ENCODE data around the gene SH3GL3.

Gene SH3GL3

DNA sequence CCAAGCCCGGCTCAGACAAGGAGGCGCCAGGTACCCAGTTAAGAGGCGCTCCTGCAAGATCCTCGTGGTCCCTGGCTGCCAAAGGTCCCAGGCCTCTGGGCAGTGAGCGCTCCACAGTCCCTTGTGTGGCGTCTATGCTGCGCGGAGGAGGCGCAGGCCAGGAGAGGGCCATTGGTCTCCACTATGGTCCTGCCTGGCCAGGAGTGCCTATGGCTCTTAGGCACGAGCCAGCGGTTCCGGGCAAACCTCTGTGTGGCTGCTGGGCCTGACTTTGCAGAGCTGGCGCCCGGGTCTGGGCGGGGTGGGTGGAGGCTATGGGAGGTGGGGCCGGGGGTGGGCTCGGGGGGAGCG, 206.1 kb downstream of the SH3GL3 start:
- Histone ChIP-seq H3K27me3 (ENCODE audit: control insufficient read depth, insufficient read depth, low read length) (peaks cover 23% of the 10 kb centered on the region), H3K4me3 (ENCODE audit: low read length) (no peak overlapping the region), H3K9ac (ENCODE audit: low read length) (no peak overlapping the region)

DNA sequence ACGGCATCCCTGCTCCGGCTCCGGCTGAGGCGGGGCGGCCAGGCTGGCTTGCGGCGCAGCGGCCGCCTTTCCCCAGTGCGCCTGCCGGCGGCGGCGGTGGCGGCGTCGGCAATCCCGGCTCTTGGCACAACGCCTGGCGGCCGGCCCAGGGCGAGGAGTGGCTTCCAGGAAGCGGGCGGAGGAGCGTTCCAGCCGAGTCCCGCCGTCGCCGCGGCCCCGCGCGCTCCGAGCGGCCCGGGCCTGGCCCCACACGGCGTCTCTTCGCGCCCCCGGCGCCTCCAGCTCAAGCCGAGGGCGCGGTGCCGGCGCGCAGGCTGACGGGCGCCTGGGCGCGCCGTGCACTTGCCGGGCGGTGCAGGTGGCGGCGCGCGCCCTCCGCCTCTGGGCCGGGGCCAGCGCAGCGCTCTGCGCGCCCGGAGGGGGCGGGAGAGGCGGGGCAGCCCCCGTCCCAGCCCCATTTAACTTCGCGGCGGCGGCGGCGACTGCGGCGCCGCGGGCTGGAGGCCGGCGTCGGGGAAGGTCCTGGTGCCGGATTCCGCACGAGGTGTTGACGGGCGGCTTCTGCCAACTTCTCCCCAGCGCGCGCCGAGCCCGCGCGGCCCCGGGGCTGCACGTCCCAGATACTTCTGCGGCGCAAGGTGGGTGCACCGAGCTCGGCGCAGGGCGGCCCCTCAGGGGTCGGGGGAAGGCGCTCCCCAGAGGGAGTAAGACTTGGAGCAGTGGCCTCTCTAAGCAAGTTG, 206.7 kb downstream of the SH3GL3 start, which contains the start of gene ADAMTSL3:
Gene ADAMTSL3 (plus strand): TSS at position 485 of the 740 bp plus-strand sequence. CDS start 1,639 bp downstream, outside the sequence.
- H3K36me3 ChIP-seq (ENCODE audit: control insufficient read depth, insufficient read depth, low read length) = no peaks in the 10 kb centered on the region
- peaks cover 23% of the 10 kb centered on the region for H3K27me3 ChIP-seq (ENCODE audit: control insufficient read depth, insufficient read depth, low read length)
- H3K9ac ChIP-seq (ENCODE audit: low read length) = no peak within 1 kb of the TSS
- no peak within 1 kb of the TSS for H3K4me3 ChIP-seq (ENCODE audit: low read length)
- H3K9me3 ChIP-seq (ENCODE audit: control insufficient read depth, low read length) = no peaks in the 10 kb centered on the region
- no peaks in the 10 kb centered on the region for H3K4me1 ChIP-seq (ENCODE audit: control insufficient read depth, insufficient read depth, low read length)

More for the DNA sequence above, 206.1 kb downstream of the SH3GL3 start:
- Histone ChIP-seq H3K36me3 (ENCODE audit: control insufficient read depth, insufficient read depth, low read length) (no peaks in the 10 kb centered on the region), H3K9me3 (ENCODE audit: control insufficient read depth, low read length) (no peaks in the 10 kb centered on the region), H3K4me1 (ENCODE audit: control insufficient read depth, insufficient read depth, low read length) (no peaks in the 10 kb centered on the region)

DNA sequence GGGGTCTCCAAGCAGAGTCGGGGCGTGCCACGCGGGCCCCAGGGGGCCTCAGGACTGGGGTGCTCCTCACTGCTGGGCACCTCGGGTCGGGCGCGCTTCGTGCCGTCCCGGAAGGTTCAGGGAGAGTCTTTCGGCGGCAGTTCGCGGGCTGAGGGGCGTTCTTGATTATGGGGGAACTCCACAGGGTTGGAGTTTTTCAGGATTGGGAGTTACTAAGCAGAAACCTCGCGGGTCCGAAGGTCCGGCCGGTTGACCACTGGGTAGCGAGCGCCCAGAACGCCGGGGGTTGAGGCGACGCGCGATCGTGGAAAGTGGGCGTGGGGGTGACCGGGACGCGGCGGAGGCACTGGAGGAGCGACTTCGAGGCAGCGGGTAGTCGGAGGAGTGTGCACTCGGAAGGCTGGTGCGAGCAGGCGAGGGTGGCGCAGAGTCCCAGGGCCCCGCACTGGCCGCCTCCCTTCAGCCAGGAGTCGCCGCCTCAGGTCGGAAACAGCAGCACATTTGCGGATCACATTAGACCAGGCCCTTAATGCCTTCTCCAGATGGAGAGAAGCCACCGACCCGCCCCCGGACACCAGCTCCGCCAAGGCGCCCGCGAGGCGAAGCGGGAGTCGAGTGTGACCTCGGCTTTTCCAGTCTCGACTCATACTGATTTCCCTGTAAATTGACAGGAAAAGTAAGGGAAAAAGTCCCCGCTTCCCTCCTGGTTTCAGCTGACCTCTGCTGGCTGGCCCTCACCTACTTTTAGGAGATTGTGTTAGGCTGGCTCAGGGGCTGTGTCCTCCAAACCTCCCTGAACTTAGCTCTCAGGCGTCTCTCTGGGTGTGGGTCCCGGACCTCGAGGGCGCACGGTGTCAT, 207.5 kb downstream of the SH3GL3 start:
- no peak overlapping the region for H3K9ac ChIP-seq (ENCODE audit: low read length)
- peaks cover 23% of the 10 kb centered on the region for H3K27me3 ChIP-seq (ENCODE audit: control insufficient read depth, insufficient read depth, low read length)
- H3K36me3 ChIP-seq (ENCODE audit: control insufficient read depth, insufficient read depth, low read length) = no peaks in the 10 kb centered on the region
- no peaks in the 10 kb centered on the region for H3K9me3 ChIP-seq (ENCODE audit: control insufficient read depth, low read length)
- H3K4me1 ChIP-seq (ENCODE audit: control insufficient read depth, insufficient read depth, low read length) = no peaks in the 10 kb centered on the region
- H3K4me3 ChIP-seq (ENCODE audit: low read length) = no peak overlapping the region

DNA sequence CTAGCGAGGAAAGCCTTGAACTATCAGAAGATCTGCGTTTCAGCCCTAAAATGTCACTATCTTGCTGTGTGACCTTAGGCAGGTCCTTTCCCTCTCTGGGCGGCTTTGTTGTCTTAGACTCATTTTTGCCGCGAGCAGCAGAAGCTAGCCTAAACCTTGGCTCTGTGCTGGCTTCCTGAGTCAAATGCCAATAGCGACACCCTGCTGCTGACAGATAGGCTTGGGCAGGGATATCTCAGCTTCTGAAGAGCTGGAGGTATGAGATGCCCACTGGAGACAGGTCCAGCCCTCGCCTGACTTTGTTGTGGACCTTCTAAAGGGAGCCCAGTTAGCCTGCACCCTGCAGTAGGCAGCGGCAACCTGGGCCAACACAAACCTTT, 208.1 kb downstream of the SH3GL3 start:
- no peak overlapping the region for H3K9ac ChIP-seq (ENCODE audit: low read length)
- H3K27me3 ChIP-seq (ENCODE audit: control insufficient read depth, insufficient read depth, low read length) = peaks cover 22% of the 10 kb centered on the region
- no peaks in the 10 kb centered on the region for H3K9me3 ChIP-seq (ENCODE audit: control insufficient read depth, low read length)
- H3K4me3 ChIP-seq (ENCODE audit: low read length) = no peak overlapping the region
- no peaks in the 10 kb centered on the region for H3K4me1 ChIP-seq (ENCODE audit: control insufficient read depth, insufficient read depth, low read length)
- no peaks in the 10 kb centered on the region for H3K36me3 ChIP-seq (ENCODE audit: control insufficient read depth, insufficient read depth, low read length)

DNA sequence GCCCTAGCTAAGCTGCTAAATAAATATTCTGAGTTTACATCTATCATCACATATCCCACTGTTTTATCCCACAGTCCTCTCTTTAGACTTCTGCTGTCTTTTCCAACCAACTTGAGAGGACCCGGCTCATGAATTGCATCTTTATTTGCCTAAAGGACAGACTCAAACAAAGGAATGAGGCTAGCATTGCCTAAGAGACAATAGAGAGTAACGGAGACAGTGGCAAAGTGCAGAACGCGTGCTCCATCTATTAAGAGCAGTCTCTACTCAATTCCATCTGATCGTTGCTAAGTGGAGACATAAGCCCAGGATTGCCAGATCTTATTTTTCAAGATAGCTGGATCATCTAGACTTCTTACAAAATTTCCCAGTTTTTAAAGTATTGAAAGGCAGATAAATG, 209.1 kb downstream of the SH3GL3 start:
- Histone ChIP-seq H3K27me3 (ENCODE audit: control insufficient read depth, insufficient read depth, low read length) (peaks cover 15% of the 10 kb centered on the region), H3K4me3 (ENCODE audit: low read length) (no peak overlapping the region), H3K9me3 (ENCODE audit: control insufficient read depth, low read length) (no peaks in the 10 kb centered on the region), H3K36me3 (ENCODE audit: control insufficient read depth, insufficient read depth, low read length) (no peaks in the 10 kb centered on the region), H3K9ac (ENCODE audit: low read length) (no peak overlapping the region), H3K4me1 (ENCODE audit: control insufficient read depth, insufficient read depth, low read length) (no peaks in the 10 kb centered on the region)

DNA sequence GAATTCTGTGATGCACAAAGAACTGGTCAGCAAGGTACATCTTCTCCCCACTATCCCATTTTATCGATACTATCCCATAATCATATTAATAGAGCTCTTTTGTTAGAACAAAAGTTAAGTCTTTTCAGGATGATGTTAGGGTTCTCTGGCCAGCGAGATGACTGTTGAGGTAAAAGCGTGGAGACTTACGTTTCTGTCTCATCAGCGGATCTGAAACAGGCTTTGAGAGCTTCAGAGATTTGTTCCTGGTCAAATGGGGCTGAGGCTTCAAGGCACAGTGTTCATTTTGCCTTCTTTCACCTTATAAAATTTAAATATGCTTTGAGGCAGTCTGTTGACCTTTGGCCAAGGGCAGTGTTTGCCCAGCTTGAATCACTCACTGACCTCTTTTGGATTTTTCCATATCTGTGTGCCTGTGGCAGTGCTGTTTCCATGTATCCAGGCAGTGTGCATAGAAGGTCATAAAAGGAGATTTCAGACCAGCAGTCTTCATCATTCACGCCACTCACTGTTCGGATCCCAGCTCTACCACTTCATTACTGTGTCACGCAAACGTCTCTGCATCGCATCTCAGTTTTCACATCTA, 209.9 kb downstream of the SH3GL3 start:
- H3K4me1 ChIP-seq (ENCODE audit: control insufficient read depth, insufficient read depth, low read length) = no peaks in the 10 kb centered on the region
- peaks cover 15% of the 10 kb centered on the region for H3K27me3 ChIP-seq (ENCODE audit: control insufficient read depth, insufficient read depth, low read length)
- H3K36me3 ChIP-seq (ENCODE audit: control insufficient read depth, insufficient read depth, low read length) = no peaks in the 10 kb centered on the region
- H3K9me3 ChIP-seq (ENCODE audit: control insufficient read depth, low read length) = no peaks in the 10 kb centered on the region
- no peak overlapping the region for H3K9ac ChIP-seq (ENCODE audit: low read length)
- H3K4me3 ChIP-seq (ENCODE audit: low read length) = no peak overlapping the region

DNA sequence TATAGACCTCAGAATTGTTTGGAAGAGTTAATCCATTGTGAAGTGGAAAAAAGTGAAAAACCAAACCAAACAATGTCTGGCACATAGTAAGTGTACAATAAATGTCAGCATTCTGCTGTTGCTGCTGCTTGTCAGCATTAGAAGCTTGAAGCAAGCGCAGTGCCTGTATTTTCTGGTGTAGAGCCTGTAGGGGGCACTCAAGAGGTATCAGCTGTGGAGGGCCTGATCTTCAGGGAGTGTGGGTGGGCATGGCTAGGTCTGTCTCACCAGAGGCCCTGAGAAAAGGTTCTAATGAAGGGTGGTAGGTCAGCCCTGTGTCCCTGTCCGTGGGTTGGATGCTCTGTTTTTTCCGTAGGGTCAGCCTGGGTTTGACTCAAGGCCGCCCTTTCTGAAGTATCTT, 210.4 kb downstream of the SH3GL3 start:
- H3K4me1 ChIP-seq (ENCODE audit: control insufficient read depth, insufficient read depth, low read length) = no peaks in the 10 kb centered on the region

DNA sequence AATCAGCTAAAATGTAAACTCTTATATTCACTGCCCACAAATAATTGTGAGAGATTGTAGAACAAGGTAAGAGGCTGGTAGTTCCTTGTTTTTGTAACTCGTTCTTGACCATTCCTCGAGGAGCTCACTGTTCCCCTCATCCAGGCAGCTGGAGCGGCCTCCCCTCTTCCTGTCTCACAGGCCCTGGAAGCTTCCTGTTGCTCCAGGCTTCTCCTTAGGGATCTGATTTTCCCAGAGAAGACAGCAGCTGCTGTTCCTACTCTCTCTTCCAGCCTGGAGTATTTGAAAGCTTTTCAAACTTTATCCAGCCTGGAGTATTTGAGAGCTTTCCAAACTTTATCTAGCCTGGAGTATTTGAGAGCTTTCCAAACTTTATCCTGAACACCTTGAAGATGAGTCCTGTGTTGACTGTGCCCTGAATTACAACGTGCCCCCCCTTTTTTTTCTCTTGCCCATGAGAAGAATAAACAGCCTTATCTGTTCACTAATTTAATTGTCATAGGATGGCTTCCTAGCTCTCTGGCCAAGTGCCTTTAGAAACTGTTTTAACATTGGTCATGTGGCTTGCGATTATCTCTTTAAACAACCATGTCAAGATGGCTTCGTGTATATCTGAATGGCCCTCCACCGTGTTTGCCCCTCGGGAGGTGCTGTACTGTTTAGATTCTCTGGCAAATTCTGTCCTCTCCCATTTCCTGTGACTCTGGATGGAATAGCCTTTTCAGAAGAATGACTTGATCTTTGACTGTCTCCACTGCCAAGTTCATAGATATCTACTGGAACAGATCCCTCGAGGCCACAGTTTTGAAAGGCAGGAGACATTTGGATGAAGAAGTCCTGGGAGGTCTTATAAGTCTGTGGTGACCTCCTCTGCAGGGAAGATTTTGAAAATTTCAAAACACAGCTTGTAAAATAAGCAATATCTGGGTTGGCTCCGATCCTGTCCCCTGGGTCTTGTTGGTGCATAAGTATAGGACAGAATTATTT, 211.6 kb downstream of the SH3GL3 start:
- Histone ChIP-seq H3K4me3 (ENCODE audit: low read length) (no peak overlapping the region), H3K9me3 (ENCODE audit: control insufficient read depth, low read length) (no peaks in the 10 kb centered on the region), H3K4me1 (ENCODE audit: control insufficient read depth, insufficient read depth, low read length) (no peaks in the 10 kb centered on the region), H3K36me3 (ENCODE audit: control insufficient read depth, insufficient read depth, low read length) (no peaks in the 10 kb centered on the region), H3K9ac (ENCODE audit: low read length) (no peak overlapping the region), H3K27me3 (ENCODE audit: control insufficient read depth, insufficient read depth, low read length) (peaks cover 15% of the 10 kb centered on the region)

More for the DNA sequence above, 210.4 kb downstream of the SH3GL3 start:
- Histone ChIP-seq H3K4me3 (ENCODE audit: low read length) (no peak overlapping the region), H3K36me3 (ENCODE audit: control insufficient read depth, insufficient read depth, low read length) (no peaks in the 10 kb centered on the region), H3K9ac (ENCODE audit: low read length) (no peak overlapping the region), H3K27me3 (ENCODE audit: control insufficient read depth, insufficient read depth, low read length) (peaks cover 15% of the 10 kb centered on the region), H3K9me3 (ENCODE audit: control insufficient read depth, low read length) (no peaks in the 10 kb centered on the region)

DNA sequence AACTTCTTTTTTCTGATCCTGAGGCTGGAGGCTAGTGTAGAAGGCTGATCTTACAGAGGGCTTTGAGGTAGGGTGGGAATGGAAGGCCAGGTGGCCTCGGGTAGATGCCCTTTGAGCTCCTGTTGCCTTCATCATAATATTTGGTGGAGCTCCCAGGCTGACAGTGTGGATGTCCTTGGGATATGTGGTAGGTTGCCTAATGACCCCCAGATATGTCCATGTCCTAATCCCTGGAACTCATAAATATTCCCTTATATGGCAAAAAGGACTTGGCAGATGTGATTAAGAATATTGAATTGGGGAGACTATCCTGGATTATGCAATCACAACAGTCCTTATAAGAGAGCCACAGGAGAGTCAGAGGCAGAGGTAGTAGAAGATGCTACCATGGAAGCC, 212.3 kb downstream of the SH3GL3 start:
- Histone ChIP-seq H3K9ac (ENCODE audit: low read length) (no peak overlapping the region), H3K36me3 (ENCODE audit: control insufficient read depth, insufficient read depth, low read length) (no peaks in the 10 kb centered on the region), H3K9me3 (ENCODE audit: control insufficient read depth, low read length) (no peaks in the 10 kb centered on the region), H3K4me1 (ENCODE audit: control insufficient read depth, insufficient read depth, low read length) (no peaks in the 10 kb centered on the region), H3K27me3 (ENCODE audit: control insufficient read depth, insufficient read depth, low read length) (peaks cover 10% of the 10 kb centered on the region), H3K4me3 (ENCODE audit: low read length) (no peak overlapping the region)

DNA sequence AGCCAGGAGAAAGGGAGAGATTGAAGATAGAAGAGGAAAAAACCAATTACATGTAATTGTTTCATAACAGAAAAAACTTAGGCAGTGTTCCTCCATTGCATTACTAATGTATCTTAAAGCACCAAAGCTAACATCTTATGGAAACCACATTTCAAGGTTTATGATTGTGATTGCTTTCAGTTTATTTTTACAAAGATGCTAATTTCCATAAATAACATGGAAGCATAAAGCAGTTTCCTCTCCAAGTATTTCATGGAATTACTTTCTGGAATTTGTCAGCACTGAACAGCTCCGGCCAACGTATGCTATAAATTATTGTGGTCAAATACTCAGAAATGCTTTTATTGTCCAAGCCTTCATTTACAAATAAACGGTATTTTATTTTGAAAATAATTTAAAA, 218.3 kb downstream of the SH3GL3 start:
- no peaks in the 10 kb centered on the region for H3K9me3 ChIP-seq (ENCODE audit: control insufficient read depth, low read length)
- H3K36me3 ChIP-seq (ENCODE audit: control insufficient read depth, insufficient read depth, low read length) = no peaks in the 10 kb centered on the region
- H3K4me1 ChIP-seq (ENCODE audit: control insufficient read depth, insufficient read depth, low read length) = no peaks in the 10 kb centered on the region
- no peak overlapping the region for H3K9ac ChIP-seq (ENCODE audit: low read length)
- no peak overlapping the region for H3K4me3 ChIP-seq (ENCODE audit: low read length)
- no peaks in the 10 kb centered on the region for H3K27me3 ChIP-seq (ENCODE audit: control insufficient read depth, insufficient read depth, low read length)
